Lower leg skin (tissue), 4 donors: ENCODE data around the gene LIPJ. TPM values are rescaled to one million over a fixed set of nuclear protein-coding genes. Genes with fewer than 3 reads are reported as not detected.

Experiments used
- DNase-seq, 2 donors: peaks; one replicate each; pipeline ENCODE4 v3.0.0-alpha.2; 2019; ENCODE audit warnings: low spot score in 2 of 2
- H3K4me3 ChIP-seq: fragments of 200-600 bp; sonication (generic); 2 replicates; pipeline ENCODE4 v1.5.1; 2017; ENCODE audit warnings: mild to moderate bottlenecking, low read depth; ENCODE audit not compliant: poor library complexity, severe bottlenecking
- CTCF ChIP-seq, 3 donors: fragments of 450-650 bp; IDR thresholded peaks; one replicate each; pipeline ENCODE4 v1.5.1; 2016; ENCODE audit warnings: antibody characterized with exemption in 3 of 3, mild to moderate bottlenecking in 3 of 3, moderate library complexity in 2 of 3
- POLR2A ChIP-seq, 2 donors: fragments of 450-650 bp; IDR thresholded peaks; one replicate each; pipeline ENCODE4 v1.6.1; 2016 to 2017; ENCODE audit warnings: antibody characterized with exemption in 2 of 2, mild to moderate bottlenecking in 1 of 2, moderate library complexity in 1 of 2
- WGBS, 2 donors: methylation state at CpG; one replicate each; pipeline ENCODE4 v1.1.5; 2018; 5-methylcytosine and 5-hydroxymethylcytosine counted together
- intact Hi-C: fragments of 100-400 bp; cut with DNase I; formaldehyde crosslinking; loops from one replicate; pipeline ENCODE4 v1.15.0; 2023; ENCODE audit warnings: low total_unique reads
- total RNA-seq, 4 donors: library from RNA; depleted of rRNA; stranded (reverse); fragments of >200 nt; gene quantifications; one replicate each; pipeline ENCODE4 v1.1.0, GENCODE V29; 2016

LIPJ gene
- total RNA-seq, 4 donors from 2014 or later: 0.15 TPM; not detected in 3

GRCh38 chr10:88555190-88555908 lies 31.2 kb upstream of the LIPJ start:
- DNase-seq: no peak
- TF ChIP-seq POLR2A (IDR thresholded peaks at IDR 0.05) (no peak), CTCF (IDR thresholded peaks at IDR 0.05) (no peak)
- 77 to 80% methylated on average over 7 of the region's 7 CpGs for WGBS, 2 donors
- intact Hi-C loops: loop anchor here (10.0 kb wide), 1 partner anchor 701 kb away; no protein-coding TSS in a partner anchor
- no peak overlapping the region for H3K4me3 ChIP-seq

- intact Hi-C loops: loop anchor here (10.0 kb wide), 1 partner anchor 702 kb away; no protein-coding TSS in a partner anchor
- WGBS, 2 donors: 66 to 73% methylated on average over 1 of the region's 1 CpG
- DNase-seq: no peak
- TF ChIP-seq CTCF (IDR thresholded peaks at IDR 0.05) (no peak), POLR2A (IDR thresholded peaks at IDR 0.05) (no peak)
- no peak overlapping the region for H3K4me3 ChIP-seq
Measured at GRCh38 chr10:88557256-88557655, 29.3 kb upstream of the LIPJ start.

DNA sequence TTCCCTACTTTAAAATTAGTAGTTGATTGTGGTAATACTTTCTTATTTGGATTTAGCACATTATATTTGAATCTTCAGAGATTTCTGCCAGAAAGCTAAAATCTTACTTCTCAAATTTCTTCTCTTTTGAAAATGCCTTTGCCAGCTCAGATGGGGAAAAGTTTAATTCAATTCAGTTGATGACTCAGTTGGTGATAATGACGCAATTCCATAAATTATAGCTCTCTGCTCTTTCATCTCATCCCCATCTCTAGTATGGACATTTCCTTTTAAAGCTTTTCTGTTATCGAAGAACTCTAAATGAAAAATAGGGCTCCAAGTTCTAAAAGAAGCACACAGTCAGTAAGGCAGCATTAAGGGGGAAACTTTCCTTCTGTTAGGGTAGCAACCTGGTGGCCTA lies 28.9 kb upstream of the LIPJ start:
- WGBS, 2 donors: 41 to 42% methylated on average over 2 of the region's 2 CpGs
- intact Hi-C loops: loop anchor here (10.0 kb wide), 1 partner anchor 703 kb away; no protein-coding TSS in a partner anchor
- no peak for DNase-seq
- no peak overlapping the region for H3K4me3 ChIP-seq
- TF ChIP-seq CTCF (IDR thresholded peaks at IDR 0.05): no peak
- no peak for TF ChIP-seq POLR2A (IDR thresholded peaks at IDR 0.05)

GRCh38 chr10:88562152-88562551 lies 24.4 kb upstream of the LIPJ start:
- no peak overlapping the region for H3K4me3 ChIP-seq
- TF ChIP-seq CTCF (IDR thresholded peaks at IDR 0.05): no peak
- TF ChIP-seq POLR2A (IDR thresholded peaks at IDR 0.05): no peak
- 89 to 96% methylated on average over 1 of the region's 1 CpG for WGBS, 2 donors
- no peak for DNase-seq
- intact Hi-C loops: no loop called here

- H3K4me3 ChIP-seq: no peak overlapping the region
- intact Hi-C loops: no loop called here
Measured at GRCh38 chr10:88565072-88565471, 21.5 kb upstream of the LIPJ start.

More at GRCh38 chr10:88565072-88565471, 21.5 kb upstream of the LIPJ start:
- no peak for TF ChIP-seq POLR2A (IDR thresholded peaks at IDR 0.05)
- no peak for TF ChIP-seq CTCF (IDR thresholded peaks at IDR 0.05)
- 0 to 4% methylated on average over 1 of the region's 1 CpG for WGBS, 2 donors
- no peak for DNase-seq
